Measurements from ENCODE around the gene BCAS3.

- TF ChIP-seq EZH2 (IDR thresholded peaks at IDR 0.05; ENCODE audit: insufficient read depth, poor library complexity, severe bottlenecking), result no peak
- TF ChIP-seq EZH2phosphoT487 (IDR thresholded peaks at IDR 0.05; ENCODE audit: insufficient read depth, low read depth), result no peak
Observed at GRCh38 chr17:61130330-61130729, 452.7 kb downstream of the BCAS3 start.
